GM23248 (cell line): ENCODE data around the gene PRXL2A. TPM values are rescaled to one million over a fixed set of nuclear protein-coding genes. Genes with fewer than 3 reads are reported as not detected.

Experiments used
- DNase-seq: peaks from one replicate; pipeline ENCODE4 v3.0.0-alpha.2; 2015
- H2AFZ ChIP-seq: fragments of 200-600 bp; sonication (generic); 2 replicates; pipeline ENCODE4 v1.6.1; 2016; ENCODE audit warnings: antibody characterized with exemption
- H3F3A ChIP-seq: fragments of 200-600 bp; sonication (generic); 2 replicates; pipeline ENCODE4 v1.6.1; 2016; ENCODE audit warnings: mild to moderate bottlenecking, antibody characterized with exemption, mixed run types; ENCODE audit not compliant: insufficient read depth
- H3K27ac ChIP-seq: fragments of 200-600 bp; sonication (generic); 2 replicates; pipeline ENCODE4 v1.5.1; 2016; ENCODE audit warnings: mild to moderate bottlenecking
- H3K27me3 ChIP-seq: fragments of 200-600 bp; sonication (generic); replicated peaks from 2 replicates; pipeline ENCODE4 v1.6.1; 2016; ENCODE audit warnings: mild to moderate bottlenecking; ENCODE audit not compliant: insufficient read depth
- H3K36me3 ChIP-seq: fragments of 200-600 bp; sonication (generic); 2 replicates; pipeline ENCODE4 v1.6.1; 2016; ENCODE audit warnings: low read depth, mild to moderate bottlenecking
- H3K4me1 ChIP-seq: fragments of 200-600 bp; sonication (generic); 2 replicates; pipeline ENCODE4 v1.6.1; 2016; ENCODE audit warnings: mild to moderate bottlenecking; ENCODE audit not compliant: insufficient read depth
- H3K4me2 ChIP-seq: fragments of 200-600 bp; sonication (generic); one replicate; pipeline ENCODE4 v1.6.1; 2016; ENCODE audit warnings: mild to moderate bottlenecking; ENCODE audit not compliant: unreplicated experiment
- H3K4me3 ChIP-seq: fragments of 200-600 bp; sonication (generic); 2 replicates; pipeline ENCODE4 v1.5.1; 2016; ENCODE audit warnings: mild to moderate bottlenecking
- H3K79me2 ChIP-seq: fragments of 200-600 bp; sonication (generic); 2 replicates; pipeline ENCODE4 v1.6.1; 2016; ENCODE audit warnings: mild to moderate bottlenecking; ENCODE audit not compliant: insufficient read depth
- H3K9ac ChIP-seq: fragments of 200-600 bp; sonication (generic); 2 replicates; pipeline ENCODE4 v1.6.1; 2016; ENCODE audit warnings: mild to moderate bottlenecking
- H3K9me2 ChIP-seq: fragments of 200-600 bp; sonication (generic); 2 replicates; pipeline ENCODE4 v1.6.1; 2016; ENCODE audit warnings: mixed run types, mild to moderate bottlenecking, moderate library complexity; ENCODE audit not compliant: insufficient read depth
- H3K9me3 ChIP-seq: fragments of 200-600 bp; sonication (generic); one replicate; pipeline ENCODE4 v1.6.1; 2017; ENCODE audit warnings: low read depth
- H4K20me1 ChIP-seq: fragments of 200-600 bp; sonication (generic); 2 replicates; pipeline ENCODE4 v1.6.0; 2016; ENCODE audit not compliant: insufficient read depth
- EZH2 ChIP-seq: fragments of 200-600 bp; sonication (generic); IDR thresholded peaks from 2 replicates; pipeline ENCODE4 v1.6.1; 2018; ENCODE audit warnings: antibody characterized with exemption, mild to moderate bottlenecking; ENCODE audit not compliant: insufficient read depth, poor library complexity, severe bottlenecking
- EZH2phosphoT487 ChIP-seq: fragments of 200-600 bp; sonication (generic); IDR thresholded peaks from 2 replicates; pipeline ENCODE4 v1.6.1; 2018; ENCODE audit warnings: antibody characterized with exemption, moderate library complexity, mild to moderate bottlenecking, low read depth; ENCODE audit not compliant: insufficient read depth
- WGBS, 2 experiments: methylation state at CpG; one replicate each; pipeline ENCODE4 v1.1.6; 2015 to 2017; ENCODE audit warnings: low lambda C conversion rate in 2 of 2, low coverage in 1 of 2; ENCODE audit errors: missing lambda C conversion rate in 2 of 2; 5-methylcytosine and 5-hydroxymethylcytosine counted together
- in situ Hi-C: fragments of 300-500 bp; cut with MboI; formaldehyde crosslinking; loops from 2 replicates; pipeline ENCODE4 v1.15.0; 2020
- polyA plus RNA-seq: library from polyadenylated mRNA; unstranded; fragments of >200 nt; fragmentation: Nextera tagmentation; extraction: Ambion mirVana; gene quantifications from 2 replicates; pipeline ENCODE4 v1.2.1, GENCODE V29; 2016
- total RNA-seq: library from RNA; depleted of rRNA; stranded (reverse); fragments of >200 nt; shearing (Covaris generic); gene quantifications from 2 replicates; pipeline ENCODE4 v1.2.3, GENCODE V29; 2014

The PRXL2A gene
- total and polyA plus RNA-seq, 2 experiments from 2014 or later, result 0.15 TPM; not detected in 1

DNA sequence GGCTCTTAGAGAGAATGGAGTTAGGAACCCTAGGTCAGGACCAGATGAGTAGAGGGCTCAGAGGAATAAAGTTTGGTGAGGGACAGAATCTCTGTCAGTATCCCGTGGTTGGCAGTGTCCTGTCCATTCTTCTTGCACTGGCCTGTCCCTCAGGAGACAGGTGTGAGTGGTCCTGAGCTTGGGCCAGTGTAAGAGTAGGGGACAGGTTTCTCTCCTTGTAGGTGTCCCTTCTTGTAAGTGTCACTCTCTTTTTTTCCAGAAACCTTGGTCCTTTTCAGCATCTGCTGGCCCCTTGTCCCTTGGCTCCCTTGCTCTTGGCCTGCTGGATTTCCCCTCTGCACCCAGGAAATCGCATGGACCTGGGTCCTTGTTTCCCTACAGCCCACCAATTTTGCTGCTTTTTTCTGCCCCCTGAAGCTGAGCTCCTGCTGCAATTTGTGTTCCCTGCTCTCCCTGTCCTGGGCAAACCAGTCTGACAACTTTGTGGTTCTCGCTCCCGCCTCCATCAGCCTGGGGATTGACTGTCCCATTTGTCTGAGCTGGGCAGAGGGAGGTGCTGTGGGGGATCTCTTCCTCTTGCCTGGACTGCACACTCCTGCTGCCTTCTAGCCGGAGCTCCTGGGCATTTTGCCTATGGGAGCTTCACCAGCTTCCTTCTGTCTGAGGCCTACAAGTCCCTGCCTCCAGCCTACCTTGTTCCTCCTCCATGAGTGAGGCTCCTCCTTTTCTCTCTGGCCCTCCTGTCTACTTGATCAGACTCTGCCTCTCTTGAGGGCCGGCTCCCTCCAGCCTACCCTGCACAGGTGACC lies 52.3 kb downstream of the PRXL2A start:
- H3F3A ChIP-seq, result peaks cover 36% of the 10 kb centered on the region
- in situ Hi-C loops, result no loop called here
- no peaks in the 10 kb centered on the region for H4K20me1 ChIP-seq
- peak overlapping the region; percentile 32 for H3K9ac ChIP-seq
- 74 to 75% methylated on average over 6 of the region's 6 CpGs for WGBS, 2 experiments
- H3K9me3 ChIP-seq, result no peaks in the 10 kb centered on the region
- H2AFZ ChIP-seq, result no peak overlapping the region
- peaks cover 95% of the 10 kb centered on the region for H3K79me2 ChIP-seq
- TF ChIP-seq EZH2 (no peak), EZH2phosphoT487 (no peak)
- H3K4me3 ChIP-seq, result no peak overlapping the region
- peak overlapping the region; percentile 32 for H3K4me2 ChIP-seq
- H3K27me3 ChIP-seq, result no peaks in the 10 kb centered on the region
- H3K36me3 ChIP-seq, result no peaks in the 10 kb centered on the region
- H3K4me1 ChIP-seq, result peaks cover 74% of the 10 kb centered on the region
- H3K9me2 ChIP-seq, result no peaks in the 10 kb centered on the region
- peak; percentile 54 for DNase-seq
- H3K27ac ChIP-seq, result peak overlapping the region; percentile 65

DNA sequence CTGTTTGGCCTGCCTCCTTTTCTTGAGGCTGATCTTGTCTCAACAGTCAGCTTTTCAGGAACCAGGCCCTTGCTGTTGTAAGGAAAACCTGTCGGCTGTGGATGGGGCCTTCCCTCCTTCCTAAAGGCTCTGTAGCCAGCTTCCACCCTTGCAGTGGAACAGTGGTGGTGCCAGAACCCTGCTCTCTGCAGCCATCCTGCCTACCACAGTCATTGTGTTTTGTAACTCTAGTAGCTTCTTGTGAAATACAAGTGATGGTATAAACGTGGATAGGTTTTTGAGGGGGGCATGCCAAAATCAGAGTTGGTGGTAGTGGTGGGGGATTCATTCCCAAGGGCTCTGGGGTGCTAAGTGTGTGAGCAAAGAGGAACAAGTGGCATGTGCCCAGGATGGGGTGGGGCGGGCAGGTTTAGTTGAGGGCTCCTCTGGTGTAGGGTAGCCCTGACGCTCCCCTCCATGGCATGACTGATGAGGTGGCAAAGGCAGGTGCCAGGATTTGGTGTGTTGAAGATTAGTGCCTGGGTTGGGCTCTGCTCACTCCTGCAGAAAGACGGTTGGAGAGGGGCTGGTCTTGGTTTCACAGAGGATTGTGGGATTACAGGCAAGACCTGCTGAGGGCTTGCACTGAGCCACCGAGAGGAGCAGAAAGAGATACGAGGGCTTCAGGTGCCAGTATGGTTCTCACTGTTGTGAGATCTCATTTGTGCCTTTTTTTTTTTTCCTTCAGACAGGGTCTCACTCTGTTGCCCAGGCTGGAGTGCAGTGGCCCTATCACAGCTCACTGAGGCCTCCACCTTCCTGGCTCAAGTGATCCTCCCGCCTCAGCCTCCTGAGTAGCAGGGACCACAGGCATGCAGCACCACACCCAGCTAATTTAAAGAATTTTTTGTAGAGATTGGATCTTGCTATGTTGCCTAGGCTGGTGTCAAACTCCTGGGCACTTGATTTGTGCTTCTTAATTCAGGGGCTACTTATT lies 53.1 kb downstream of the PRXL2A start:
- H3K4me3 ChIP-seq, result no peak overlapping the region
- TF ChIP-seq EZH2 (no peak), EZH2phosphoT487 (no peak)
- H3K9ac ChIP-seq, result peak overlapping the region; percentile 32
- H3K9me2 ChIP-seq, result no peaks in the 10 kb centered on the region
- no peaks in the 10 kb centered on the region for H4K20me1 ChIP-seq
- peaks cover 95% of the 10 kb centered on the region for H3K79me2 ChIP-seq
- 77 to 79% methylated on average over 8 of the region's 8 CpGs for WGBS, 2 experiments
- H3F3A ChIP-seq, result peaks cover 36% of the 10 kb centered on the region
- no peaks in the 10 kb centered on the region for H3K9me3 ChIP-seq
- in situ Hi-C loops, result no loop called here
- DNase-seq, result peak; percentile 66
- H3K4me1 ChIP-seq, result peaks cover 66% of the 10 kb centered on the region
- H3K36me3 ChIP-seq, result no peaks in the 10 kb centered on the region
- peak overlapping the region; percentile 32 for H3K4me2 ChIP-seq
- H3K27ac ChIP-seq, result peak overlapping the region; percentile 52
- no peaks in the 10 kb centered on the region for H3K27me3 ChIP-seq
- H2AFZ ChIP-seq, result no peak overlapping the region

DNA sequence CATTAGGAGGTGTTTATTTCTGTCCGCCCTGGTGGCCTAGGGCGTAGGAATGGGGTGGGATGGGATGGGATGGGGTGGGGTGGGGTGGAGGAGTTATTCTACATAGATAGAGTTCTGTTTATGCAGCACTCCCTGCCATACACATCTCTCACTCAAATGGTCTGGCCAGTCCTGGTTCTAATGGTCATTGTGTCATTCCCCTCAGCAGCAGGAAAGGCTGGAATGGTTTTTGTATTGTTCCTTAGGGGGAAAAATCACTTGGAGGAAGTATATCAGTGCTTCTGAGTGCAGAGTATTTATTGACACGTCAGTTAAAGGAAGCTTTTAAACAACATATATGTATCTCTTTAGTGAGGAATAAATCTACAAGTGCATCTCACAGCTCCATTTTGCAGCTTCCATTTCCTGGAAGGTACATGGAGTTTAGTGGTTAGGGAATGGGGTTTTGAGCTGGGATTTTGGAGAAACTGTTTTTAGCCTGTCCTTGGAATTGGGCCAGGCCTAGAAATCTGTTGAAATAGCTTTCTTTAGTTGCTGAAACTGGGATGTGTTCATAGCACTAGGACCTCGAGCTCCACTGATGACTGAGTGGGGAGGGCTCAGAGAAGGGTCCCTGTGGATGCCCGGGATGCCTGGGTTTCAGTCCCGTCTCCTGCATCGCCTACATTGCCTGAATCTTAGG lies 54.1 kb downstream of the PRXL2A start:
- in situ Hi-C loops, result no loop called here
- Histone ChIP-seq H3K4me3 (0 out of 2 replicates have a peak overlapping the region, but pooled peaks have one; percentile 9), H2AFZ (no peak overlapping the region), H4K20me1 (no peaks in the 10 kb centered on the region), H3K4me1 (peaks cover 66% of the 10 kb centered on the region), H3K9me3 (no peaks in the 10 kb centered on the region), H3K9ac (peak overlapping the region; percentile 15), H3K9me2 (no peaks in the 10 kb centered on the region), H3K79me2 (peaks cover 95% of the 10 kb centered on the region), H3K4me2 (peak overlapping the region; percentile 35), H3F3A (peaks cover 36% of the 10 kb centered on the region), H3K36me3 (no peaks in the 10 kb centered on the region), H3K27ac (peak overlapping the region; percentile 51), H3K27me3 (no peaks in the 10 kb centered on the region)
- 37 to 42% methylated on average over 7 of the region's 7 CpGs for WGBS, 2 experiments
- TF ChIP-seq EZH2, result no peak
- no peak for TF ChIP-seq EZH2phosphoT487
- peak; percentile 56 for DNase-seq
